Muscle layer of colon (tissue), 2 donors: ENCODE results near the gene DYNC1I1.

ENCODE experiments used
- H3K27ac ChIP-seq: one replicate; pipeline ENCODE4 v1.7.0; 2013; ENCODE audit warnings: low read depth, mild to moderate bottlenecking, low read length, moderate library complexity
- H3K27me3 ChIP-seq, 2 donors: one replicate each; pipeline ENCODE4 v1.7.0; 2013; ENCODE audit warnings: low read length in 2 of 2, mild to moderate bottlenecking in 2 of 2; ENCODE audit not compliant: insufficient read depth in 2 of 2, control insufficient read depth in 1 of 2
- H3K36me3 ChIP-seq: one replicate; pipeline ENCODE4 v1.7.0; 2013; ENCODE audit warnings: mild to moderate bottlenecking, low read length; ENCODE audit not compliant: insufficient read depth
- H3K4me1 ChIP-seq: one replicate; pipeline ENCODE4 v1.7.0; 2013; ENCODE audit warnings: mild to moderate bottlenecking, low read length; ENCODE audit not compliant: insufficient read depth
- H3K4me3 ChIP-seq, 2 donors: one replicate each; pipeline ENCODE4 v1.7.0; 2013; ENCODE audit warnings: low read length in 2 of 2, low read depth in 1 of 2, mild to moderate bottlenecking in 1 of 2, moderate library complexity in 1 of 2
- H3K9ac ChIP-seq: one replicate; pipeline ENCODE4 v1.7.0; 2013; ENCODE audit warnings: low read length
- H3K9me3 ChIP-seq: one replicate; pipeline ENCODE4 v1.7.0; 2013; ENCODE audit warnings: mild to moderate bottlenecking, low read length
- donor health status: abdominal sarcoma.
- donor health status: Adenocarcinoma of cecum.

Gene DYNC1I1

GRCh38 chr7:95772298-95772770 is at the start of gene DYNC1I1:
Gene DYNC1I1 (plus strand): TSS chr7:95772554. CDS start chr7:95804730, 32,176 bp downstream.
- H3K4me1 ChIP-seq, result peaks cover 18% of the 10 kb centered on the region
- no peaks in the 10 kb centered on the region for H3K9me3 ChIP-seq
- H3K4me3 ChIP-seq, result peak within 1 kb of the TSS; percentile 64 to 88
- peak within 1 kb of the TSS; percentile 75 for H3K27ac ChIP-seq
- H3K27me3 ChIP-seq, result no peaks in the 10 kb centered on the region
- peak within 1 kb of the TSS; percentile 47 for H3K9ac ChIP-seq
- H3K36me3 ChIP-seq, result no peaks in the 10 kb centered on the region

- no peak overlapping the region for H3K4me3 ChIP-seq
- H3K27me3 ChIP-seq, result no peaks in the 10 kb centered on the region
- no peak overlapping the region for H3K27ac ChIP-seq
- no peaks in the 10 kb centered on the region for H3K4me1 ChIP-seq
- no peak overlapping the region for H3K9ac ChIP-seq
- no peaks in the 10 kb centered on the region for H3K36me3 ChIP-seq
- H3K9me3 ChIP-seq, result no peaks in the 10 kb centered on the region
Measured at GRCh38 chr7:95723583-95724180, 48.7 kb upstream of the DYNC1I1 start.

GRCh38 chr7:95725205-95725604 is 47.1 kb upstream of the DYNC1I1 start:
- Histone ChIP-seq H3K4me1 (no peaks in the 10 kb centered on the region), H3K27me3 (no peaks in the 10 kb centered on the region), H3K36me3 (no peaks in the 10 kb centered on the region), H3K4me3 (no peak overlapping the region), H3K27ac (no peak overlapping the region), H3K9ac (no peak overlapping the region), H3K9me3 (no peaks in the 10 kb centered on the region)

GRCh38 chr7:95730493-95731280 is 41.7 kb upstream of the DYNC1I1 start:
- Histone ChIP-seq H3K4me3 (no peak overlapping the region), H3K9ac (no peak overlapping the region), H3K36me3 (no peaks in the 10 kb centered on the region), H3K27ac (no peak overlapping the region), H3K9me3 (no peaks in the 10 kb centered on the region), H3K27me3 (no peaks in the 10 kb centered on the region), H3K4me1 (no peaks in the 10 kb centered on the region)

- Histone ChIP-seq H3K9me3 (no peaks in the 10 kb centered on the region), H3K27ac (no peak overlapping the region), H3K4me1 (no peaks in the 10 kb centered on the region), H3K27me3 (no peaks in the 10 kb centered on the region), H3K9ac (no peak overlapping the region), H3K4me3 (no peak overlapping the region), H3K36me3 (no peaks in the 10 kb centered on the region)
Measured at GRCh38 chr7:95736635-95737034, 35.7 kb upstream of the DYNC1I1 start.

- Histone ChIP-seq H3K27ac (no peak overlapping the region), H3K36me3 (no peaks in the 10 kb centered on the region), H3K9me3 (no peaks in the 10 kb centered on the region), H3K9ac (no peak overlapping the region), H3K4me3 (no peak overlapping the region), H3K27me3 (no peaks in the 10 kb centered on the region), H3K4me1 (no peaks in the 10 kb centered on the region)
Measured at GRCh38 chr7:95737828-95738505, 34.4 kb upstream of the DYNC1I1 start.

- H3K27ac ChIP-seq, result no peak overlapping the region
- no peaks in the 10 kb centered on the region for H3K27me3 ChIP-seq
- H3K4me3 ChIP-seq, result no peak overlapping the region
- H3K9me3 ChIP-seq, result no peaks in the 10 kb centered on the region
- no peaks in the 10 kb centered on the region for H3K36me3 ChIP-seq
- H3K4me1 ChIP-seq, result no peaks in the 10 kb centered on the region
- no peak overlapping the region for H3K9ac ChIP-seq
Measured at GRCh38 chr7:95749044-95749443, 23.3 kb upstream of the DYNC1I1 start.

GRCh38 chr7:95749515-95749914 is 22.8 kb upstream of the DYNC1I1 start:
- Histone ChIP-seq H3K9me3 (no peaks in the 10 kb centered on the region), H3K4me3 (no peak overlapping the region), H3K27ac (no peak overlapping the region), H3K9ac (no peak overlapping the region), H3K4me1 (no peaks in the 10 kb centered on the region), H3K36me3 (no peaks in the 10 kb centered on the region), H3K27me3 (no peaks in the 10 kb centered on the region)

- Histone ChIP-seq H3K27ac (no peak overlapping the region), H3K4me3 (no peak overlapping the region), H3K4me1 (no peaks in the 10 kb centered on the region), H3K27me3 (no peaks in the 10 kb centered on the region), H3K9ac (no peak overlapping the region), H3K36me3 (no peaks in the 10 kb centered on the region), H3K9me3 (no peaks in the 10 kb centered on the region)
Measured at GRCh38 chr7:95753440-95753839, 18.9 kb upstream of the DYNC1I1 start.

- Histone ChIP-seq H3K9me3 (no peaks in the 10 kb centered on the region), H3K27ac (no peak overlapping the region), H3K4me1 (no peaks in the 10 kb centered on the region), H3K36me3 (no peaks in the 10 kb centered on the region), H3K9ac (no peak overlapping the region), H3K4me3 (no peak overlapping the region), H3K27me3 (no peaks in the 10 kb centered on the region)
Measured at GRCh38 chr7:95755277-95755934, 16.9 kb upstream of the DYNC1I1 start.

GRCh38 chr7:95758187-95758586 is 14.2 kb upstream of the DYNC1I1 start:
- Histone ChIP-seq H3K9ac (no peak overlapping the region), H3K36me3 (no peaks in the 10 kb centered on the region), H3K9me3 (no peaks in the 10 kb centered on the region), H3K4me1 (no peaks in the 10 kb centered on the region), H3K27me3 (no peaks in the 10 kb centered on the region), H3K4me3 (no peak overlapping the region), H3K27ac (no peak overlapping the region)
